B cell (primary cell): ENCODE measurements around the gene SEMA4C. TPM values are rescaled to one million over a fixed set of nuclear protein-coding genes. Genes with fewer than 3 reads are reported as not detected.

ENCODE experiments used
- ATAC-seq: fragments of 200-7000 bp; cut with Tn5 transposase; one replicate; pipeline ENCODE4 v1.10.0; 2021; ENCODE audit warnings: low read depth, mild to moderate bottlenecking, moderate number of reproducible peaks, moderate library complexity
- CTCF ChIA-PET: fragments of 350-600 bp; sonication (Branson Sonifier 250); formaldehyde crosslinking; loops from one replicate; lab custom pipeline; 2021; ENCODE audit warnings: antibody characterized with exemption, inconsistent platforms; lab: Charles Lee
- POLR2A ChIA-PET: fragments of 350-600 bp; sonication (Branson Sonifier 250); formaldehyde crosslinking; loops from one replicate; lab custom pipeline; 2021; ENCODE audit warnings: antibody characterized with exemption; lab: Charles Lee
- DNase-seq: peaks from one replicate; pipeline ENCODE4 v3.0.0; 2013
- H2AFZ ChIP-seq: 2 replicates; pipeline ENCODE4 v1.6.1; 2012; ENCODE audit warnings: mild to moderate bottlenecking, low read depth, low read length; ENCODE audit not compliant: insufficient read depth, poor library complexity, severe bottlenecking
- H3K27ac ChIP-seq, 2 donors: 1 replicate in 1 of 2; 2 replicates in 1 of 2; pipeline ENCODE4 v1.5.1; 2012 to 2013; ENCODE audit warnings: low read length in 2 of 2, mild to moderate bottlenecking in 2 of 2, moderate library complexity in 1 of 2
- H3K27me3 ChIP-seq, 4 experiments: fragments of 200-600 bp in 1 of 4; sonication (generic) in 1 of 4; replicated peaks in 1 of 4; 1 replicate in 2 of 4; 2 replicates in 2 of 4; pipeline versions ENCODE4 v1.6.1 to v1.7.0; 2013 to 2016; ENCODE audit warnings: low read length in 3 of 4, mild to moderate bottlenecking in 2 of 4, mixed read lengths in 1 of 4, moderate library complexity in 1 of 4; ENCODE audit not compliant: insufficient read depth in 4 of 4, control insufficient read depth in 3 of 4; ENCODE audit errors: control extremely low read depth in 1 of 4
- H3K36me3 ChIP-seq, 2 experiments: replicated peaks in 1 of 2; 1 replicate in 1 of 2; 2 replicates in 1 of 2; pipeline versions ENCODE4 v1.6.1 to v1.7.1; 2013; ENCODE audit warnings: low read length in 1 of 2; ENCODE audit not compliant: insufficient read depth in 2 of 2, control insufficient read depth in 1 of 2; ENCODE audit errors: control extremely low read depth in 1 of 2, extremely low read depth in 1 of 2
- H3K4me1 ChIP-seq, 2 donors: fragments of 200-600 bp in 1 of 2; sonication (generic) in 1 of 2; 1 replicate in 1 of 2; 2 replicates in 1 of 2; pipeline versions ENCODE4 v1.5.1 to v1.6.1; 2013 to 2017; ENCODE audit warnings: low read length in 2 of 2; ENCODE audit not compliant: control insufficient read depth in 2 of 2, insufficient read depth in 2 of 2
- H3K4me2 ChIP-seq: replicated peaks from 2 replicates; pipeline ENCODE3; 2012; ENCODE audit warnings: mild to moderate bottlenecking, low read depth, low read length; ENCODE audit not compliant: poor library complexity, severe bottlenecking
- H3K4me3 ChIP-seq, 5 experiments: fragments of 200-600 bp in 1 of 5; sonication (generic) in 1 of 5; 1 replicate in 3 of 5; 2 replicates in 2 of 5; pipeline versions ENCODE4 v1.5.1 to v1.7.0; 2011 to 2016; ENCODE audit warnings: low read length in 4 of 5, mild to moderate bottlenecking in 4 of 5, low read depth in 2 of 5, control low read depth in 1 of 5, moderate library complexity in 1 of 5; ENCODE audit not compliant: insufficient read depth in 1 of 5; ENCODE audit errors: control extremely low read depth in 1 of 5, extremely low read depth in 1 of 5
- H3K79me2 ChIP-seq: fragments of 200-600 bp; sonication (generic); one replicate; pipeline ENCODE4 v1.6.0; 2016; ENCODE audit warnings: low read length; ENCODE audit not compliant: control insufficient read depth, insufficient read depth
- H3K9ac ChIP-seq: fragments of 200-600 bp; sonication (generic); 2 replicates; pipeline ENCODE4 v1.6.1; 2017; ENCODE audit warnings: mild to moderate bottlenecking, low read length, moderate library complexity
- H3K9me3 ChIP-seq, 3 donors: one replicate each; pipeline versions ENCODE4 v1.6.1 to v1.7.1; 2013; ENCODE audit warnings: low read length in 2 of 3; ENCODE audit not compliant: control insufficient read depth in 2 of 3, insufficient read depth in 1 of 3; ENCODE audit errors: control extremely low read depth in 1 of 3
- H4K20me1 ChIP-seq: 2 replicates; pipeline ENCODE4 v1.6.0; 2012; ENCODE audit warnings: mild to moderate bottlenecking, low read length; ENCODE audit not compliant: insufficient read depth, control insufficient read depth, poor library complexity, severe bottlenecking
- H3K27ac Mint-ChIP-seq: one replicate; pipeline ENCODE4 v1.8.0; 2021; ENCODE audit warnings: mixed read lengths
- H3K27me3 Mint-ChIP-seq: one replicate; pipeline ENCODE4 v1.8.0; 2021; ENCODE audit warnings: mixed read lengths
- H3K4me1 Mint-ChIP-seq: one replicate; pipeline ENCODE4 v1.8.0; 2021; ENCODE audit warnings: mixed read lengths
- H3K4me3 Mint-ChIP-seq: one replicate; pipeline ENCODE4 v1.8.0; 2021; ENCODE audit warnings: mixed read lengths
- H3K9me3 Mint-ChIP-seq: one replicate; pipeline ENCODE4 v1.8.0; 2022; ENCODE audit warnings: mixed read lengths; ENCODE audit not compliant: insufficient read depth
- CTCF ChIP-seq: fragments of 200-600 bp; IDR thresholded peaks from one replicate; pipeline ENCODE4 v1.8.0; 2022; ENCODE audit warnings: antibody characterized with exemption, mild to moderate bottlenecking
- EZH2 ChIP-seq: IDR thresholded peaks from 2 replicates; pipeline ENCODE4 v1.6.1; 2012; ENCODE audit warnings: borderline replicate concordance, low read depth, mild to moderate bottlenecking, moderate library complexity, low read length; ENCODE audit not compliant: insufficient read depth, poor library complexity, severe bottlenecking
- WGBS: methylation state at CpG from one replicate; pipeline ENCODE4 v1.1.5; 2013; ENCODE audit warnings: missing lambda C conversion rate; ENCODE audit not compliant: insufficient coverage; 5-methylcytosine and 5-hydroxymethylcytosine counted together
- intact Hi-C: fragments of 100-400 bp; cut with micrococcal nuclease; formaldehyde crosslinking; loops from one replicate; pipeline ENCODE4 v1.10.0; 2022
- polyA plus RNA-seq: library from polyadenylated mRNA; depleted of rRNA; stranded (reverse); fragments of >200 nt; gene quantifications from 2 replicates; pipeline ENCODE4 v1.2.3, GENCODE V29; 2012
- total RNA-seq, 2 donors: library from RNA; stranded (reverse); fragments of 120-200 nt in 1 of 2; gene quantifications; 1 replicate in 1 of 2; 2 replicates in 1 of 2; pipeline versions ENCODE4 v1.2.3 to v1.2.4, GENCODE V29; 2013 to 2022

The SEMA4C gene
- total and polyA plus RNA-seq, 2 donors (not counting 1 experiment from before 2014, with no cell fraction given): 0.28 to 0.94 TPM

- no peaks in the 10 kb centered on the region for H3K36me3 ChIP-seq
- CTCF ChIA-PET: interaction anchor here (0.6 to 2.8 kb wide), 4 partner anchors 13 to 238 kb away, joined by 3 to 17 read pairs (median 4); partner anchors contain the start of gene ANKRD39
- DNase-seq (peak; percentile 84), ATAC-seq (peak; percentile 63)
- intact Hi-C loops: loop anchor here (5.0 kb wide), 1 partner anchor 68 kb away; no protein-coding TSS in a partner anchor
- peak overlapping the region in 3 of 5 experiments; percentile 8 to 22 (median 18) for H3K4me3 ChIP-seq
- H3K9ac ChIP-seq: peak overlapping the region; percentile 36
- WGBS: 33% methylated on average over 11 of the region's 18 CpGs
- TF ChIP-seq EZH2: no peak
- TF ChIP-seq CTCF: no peak
- peaks cover 8% of the 10 kb centered on the region for H3K27me3 Mint-ChIP-seq
- H3K79me2 ChIP-seq: no peaks in the 10 kb centered on the region
- H3K27me3 ChIP-seq: peaks cover 0 to 18% (median 6%) of the 10 kb centered on the region in 4 experiments
- peak overlapping the region; percentile 41 for H2AFZ ChIP-seq
- H3K4me1 ChIP-seq: peaks cover 24 to 29% of the 10 kb centered on the region in 2 donors
- POLR2A ChIA-PET: interaction anchor here (0.9 kb wide), 1 partner anchor 16 kb away, joined by 3 read pairs; the partner anchor contains the start of gene ANKRD39
- H3K4me2 ChIP-seq: peak overlapping the region; percentile 68
- peak overlapping the region in 1 of 2 donors; percentile 50 for H3K27ac ChIP-seq
- peaks cover 25% of the 10 kb centered on the region for H3K4me1 Mint-ChIP-seq
- no peaks in the 10 kb centered on the region for H4K20me1 ChIP-seq
- peak overlapping the region; percentile 69 for H3K4me3 Mint-ChIP-seq
- no peaks in the 10 kb centered on the region for H3K9me3 ChIP-seq
- peak overlapping the region; percentile 51 for H3K27ac Mint-ChIP-seq
- H3K9me3 Mint-ChIP-seq: no peaks in the 10 kb centered on the region
These were observed 4.4 kb upstream of the SEMA4C start for GRCh38 chr2:96874198-96874831.

- no peaks in the 10 kb centered on the region for H3K36me3 ChIP-seq
- ChIA-PET POLR2A (no interaction called here), CTCF (interaction anchor here (1.1 to 2.8 kb wide), 2 partner anchors 14 to 16 kb away, joined by 3 to 17 read pairs; partner anchors contain the start of gene ANKRD39)
- Mint-ChIP-seq H3K27me3 (peaks cover 8% of the 10 kb centered on the region), H3K9me3 (no peaks in the 10 kb centered on the region), H3K4me3 (no peak overlapping the region), H3K4me1 (peaks cover 25% of the 10 kb centered on the region), H3K27ac (no peak overlapping the region)
- H3K9me3 ChIP-seq: no peaks in the 10 kb centered on the region
- H3K4me1 ChIP-seq: peaks cover 24 to 31% of the 10 kb centered on the region in 2 donors
- ATAC-seq (no peak), DNase-seq (no peak)
- intact Hi-C loops: loop anchor here (5.0 kb wide), 1 partner anchor 69 kb away; no protein-coding TSS in a partner anchor
- no peaks in the 10 kb centered on the region for H3K79me2 ChIP-seq
- no peak overlapping the region for H2AFZ ChIP-seq
- H3K4me3 ChIP-seq: no peak overlapping the region
- TF ChIP-seq EZH2 (no peak), CTCF (no peak)
- H3K9ac ChIP-seq: peak overlapping the region; percentile 36
- no peaks in the 10 kb centered on the region for H4K20me1 ChIP-seq
- 55% methylated on average over 6 of the region's 8 CpGs for WGBS
- H3K27ac ChIP-seq: peak overlapping the region in 1 of 2 donors; percentile 50
- peaks cover 0 to 22% (median 6%) of the 10 kb centered on the region in 4 experiments for H3K27me3 ChIP-seq
- H3K4me2 ChIP-seq: peak overlapping the region; percentile 68
These were observed 3.8 kb upstream of the SEMA4C start for GRCh38 chr2:96873651-96874096.
